Natural killer cell (primary cell): ENCODE measurements around the gene GULP1. TPM values are rescaled to one million over a fixed set of nuclear protein-coding genes. Genes with fewer than 3 reads are reported as not detected.

Experiments used
- ATAC-seq, 3 donors: fragments of 150-1000 bp in 2 of 3; fragments of 200-7000 bp in 1 of 3; cut with Tn5 transposase; 1 replicate in 1 of 3; 2 replicates in 2 of 3; pipeline ENCODE4 v1.10.0; 2021; ENCODE audit warnings: mild to moderate bottlenecking in 2 of 3, moderate library complexity in 2 of 3
- DNase-seq, 2 donors: peaks; one replicate each; pipeline versions ENCODE4 v3.0.0 to v3.0.0-alpha.2; 2013 to 2021; ENCODE audit warnings: mixed read lengths in 1 of 2
- H3K27ac ChIP-seq: one replicate; pipeline ENCODE4 v1.5.1; 2013; ENCODE audit warnings: mild to moderate bottlenecking, low read length
- H3K27me3 ChIP-seq: one replicate; pipeline ENCODE4 v1.6.1; 2013; ENCODE audit warnings: low read length; ENCODE audit not compliant: control insufficient read depth, insufficient read depth
- H3K36me3 ChIP-seq: one replicate; pipeline ENCODE4 v1.6.1; 2013; ENCODE audit warnings: low read length; ENCODE audit not compliant: control insufficient read depth, insufficient read depth
- H3K4me1 ChIP-seq: one replicate; pipeline ENCODE4 v1.6.1; 2013; ENCODE audit warnings: low read length; ENCODE audit not compliant: control insufficient read depth, insufficient read depth
- H3K4me3 ChIP-seq: one replicate; pipeline ENCODE4 v1.5.1; 2013; ENCODE audit warnings: low read length
- H3K9me3 ChIP-seq: one replicate; pipeline ENCODE4 v1.6.1; 2013; ENCODE audit warnings: low read length; ENCODE audit not compliant: control insufficient read depth, insufficient read depth
- H3K27ac Mint-ChIP-seq, 2 donors: one replicate each; pipeline ENCODE4 v1.8.0; 2022; ENCODE audit warnings: mild to moderate bottlenecking in 2 of 2, mixed read lengths in 2 of 2, moderate library complexity in 1 of 2
- H3K27me3 Mint-ChIP-seq, 2 donors: one replicate each; pipeline ENCODE4 v1.8.0; 2022; ENCODE audit warnings: low read depth in 2 of 2, mixed read lengths in 2 of 2
- H3K36me3 Mint-ChIP-seq: one replicate; pipeline ENCODE4 v1.8.0; 2022; ENCODE audit warnings: mixed read lengths
- H3K4me1 Mint-ChIP-seq, 2 donors: one replicate each; pipeline ENCODE4 v1.8.0; 2022; ENCODE audit warnings: mixed read lengths in 2 of 2
- H3K4me3 Mint-ChIP-seq: one replicate; pipeline ENCODE4 v1.8.0; 2022; ENCODE audit warnings: mild to moderate bottlenecking, moderate library complexity, mixed read lengths
- H3K9me3 Mint-ChIP-seq, 2 donors: one replicate each; pipeline ENCODE4 v1.8.0; 2022; ENCODE audit warnings: mixed read lengths in 2 of 2
- WGBS: methylation state at CpG from one replicate; pipeline ENCODE4 v1.1.7; 2013; ENCODE audit warnings: missing lambda C conversion rate; ENCODE audit not compliant: insufficient coverage; 5-methylcytosine and 5-hydroxymethylcytosine counted together
- intact Hi-C: fragments of 100-400 bp; cut with micrococcal nuclease; formaldehyde crosslinking; loops from one replicate; pipeline ENCODE4 v1.14.2; 2022
- total RNA-seq, 4 donors: library from RNA; stranded (reverse); fragments of 120-200 nt in 1 of 4; gene quantifications; one replicate each; pipeline versions ENCODE4 v1.2.3 to v1.2.4, GENCODE V29; 2013 to 2022
- TF ChIP-seq, protein P1 (sequence below): fragments of 200-600 bp; IDR thresholded peaks from one replicate; pipeline ENCODE4 v1.8.0; 2022; ENCODE audit warnings: antibody characterized with exemption

Gene GULP1
- total RNA-seq, 3 donors from 2014 or later (not counting 1 experiment from before 2014, with no cell fraction given) = not detected

DNA sequence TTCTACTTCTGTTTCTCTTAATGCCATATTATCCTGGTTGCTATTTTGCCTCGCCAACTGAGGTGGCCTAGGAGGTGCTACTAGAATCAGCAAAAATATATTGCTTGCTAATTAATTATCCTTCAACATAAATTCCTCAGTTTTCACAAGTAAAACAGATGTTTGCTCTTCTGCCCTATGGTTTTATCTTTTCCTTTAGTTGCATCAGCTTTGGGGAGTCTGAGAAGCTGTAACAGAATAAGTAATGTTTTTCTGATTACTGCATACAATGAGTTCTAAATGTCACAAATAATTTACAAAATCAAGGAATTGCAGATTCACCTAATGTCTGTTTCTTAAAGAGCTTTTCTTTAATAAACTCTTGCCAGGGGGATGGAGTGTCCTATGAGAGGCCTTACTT, 36.7 kb downstream of the GULP1 start:
- TF ChIP-seq, protein P1, sequence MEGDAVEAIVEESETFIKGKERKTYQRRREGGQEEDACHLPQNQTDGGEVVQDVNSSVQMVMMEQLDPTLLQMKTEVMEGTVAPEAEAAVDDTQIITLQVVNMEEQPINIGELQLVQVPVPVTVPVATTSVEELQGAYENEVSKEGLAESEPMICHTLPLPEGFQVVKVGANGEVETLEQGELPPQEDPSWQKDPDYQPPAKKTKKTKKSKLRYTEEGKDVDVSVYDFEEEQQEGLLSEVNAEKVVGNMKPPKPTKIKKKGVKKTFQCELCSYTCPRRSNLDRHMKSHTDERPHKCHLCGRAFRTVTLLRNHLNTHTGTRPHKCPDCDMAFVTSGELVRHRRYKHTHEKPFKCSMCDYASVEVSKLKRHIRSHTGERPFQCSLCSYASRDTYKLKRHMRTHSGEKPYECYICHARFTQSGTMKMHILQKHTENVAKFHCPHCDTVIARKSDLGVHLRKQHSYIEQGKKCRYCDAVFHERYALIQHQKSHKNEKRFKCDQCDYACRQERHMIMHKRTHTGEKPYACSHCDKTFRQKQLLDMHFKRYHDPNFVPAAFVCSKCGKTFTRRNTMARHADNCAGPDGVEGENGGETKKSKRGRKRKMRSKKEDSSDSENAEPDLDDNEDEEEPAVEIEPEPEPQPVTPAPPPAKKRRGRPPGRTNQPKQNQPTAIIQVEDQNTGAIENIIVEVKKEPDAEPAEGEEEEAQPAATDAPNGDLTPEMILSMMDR = no peak
- no peaks in the 10 kb centered on the region for H3K4me1 Mint-ChIP-seq
- H3K36me3 ChIP-seq = no peaks in the 10 kb centered on the region
- H3K36me3 Mint-ChIP-seq = no peaks in the 10 kb centered on the region
- H3K9me3 ChIP-seq = no peaks in the 10 kb centered on the region
- H3K4me3 ChIP-seq = no peak overlapping the region
- intact Hi-C loops = no loop called here
- no peak overlapping the region for H3K27ac Mint-ChIP-seq
- ATAC-seq (no peak), DNase-seq (no peak)
- no peak overlapping the region for H3K27ac ChIP-seq
- no peaks in the 10 kb centered on the region for H3K9me3 Mint-ChIP-seq
- 79% methylated on average over 1 of the region's 1 CpG for WGBS
- H3K27me3 Mint-ChIP-seq = no peaks in the 10 kb centered on the region
- H3K4me3 Mint-ChIP-seq = no peak overlapping the region
- H3K27me3 ChIP-seq = no peaks in the 10 kb centered on the region
- no peaks in the 10 kb centered on the region for H3K4me1 ChIP-seq

DNA sequence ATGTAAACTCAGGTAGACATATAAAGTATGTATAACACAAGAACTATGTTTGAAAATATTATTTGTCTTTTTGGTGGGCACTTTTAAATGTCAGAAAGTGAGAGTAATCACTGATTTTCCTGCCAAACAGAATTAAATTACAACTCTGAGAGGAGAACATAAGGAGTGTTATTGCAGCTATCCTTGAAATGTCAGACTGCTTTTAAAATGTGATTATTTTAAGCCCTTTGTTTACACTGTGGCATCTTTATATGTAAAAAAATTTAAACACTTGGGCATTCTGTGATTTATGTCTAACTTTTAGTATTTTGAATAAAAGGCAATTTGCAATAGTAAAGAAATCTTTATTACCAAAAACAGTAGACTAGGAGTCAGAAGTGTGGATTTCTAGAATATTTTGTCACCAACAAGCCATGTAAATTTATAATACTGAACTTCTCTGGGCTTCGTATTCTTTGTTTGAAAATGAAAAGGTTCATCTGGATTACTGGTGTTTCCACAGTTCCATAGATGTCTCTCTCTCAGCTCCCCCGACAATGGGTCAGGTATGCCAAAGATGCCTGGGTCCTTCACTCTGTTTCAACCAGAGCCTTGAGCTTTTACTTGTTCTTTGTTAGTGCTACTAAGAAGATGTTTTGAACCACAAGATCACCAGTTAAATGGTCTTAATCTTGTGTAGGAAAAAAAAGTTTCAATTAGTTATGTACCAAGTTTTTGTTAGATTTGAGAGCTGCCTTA, 38.8 kb downstream of the GULP1 start:
- no peaks in the 10 kb centered on the region for H3K36me3 ChIP-seq
- no peaks in the 10 kb centered on the region for H3K9me3 ChIP-seq
- H3K4me1 ChIP-seq = no peaks in the 10 kb centered on the region
- Mint-ChIP-seq H3K4me1 (no peaks in the 10 kb centered on the region), H3K9me3 (peaks cover 0 to 2% of the 10 kb centered on the region in 2 donors), H3K27ac (no peak overlapping the region), H3K36me3 (no peaks in the 10 kb centered on the region), H3K27me3 (no peaks in the 10 kb centered on the region), H3K4me3 (no peak overlapping the region)
- DNase-seq (no peak), ATAC-seq (no peak)
- 87% methylated on average over 2 of the region's 2 CpGs for WGBS
- H3K27ac ChIP-seq = no peak overlapping the region
- H3K4me3 ChIP-seq = no peak overlapping the region
- TF ChIP-seq, protein P1 = no peak
- intact Hi-C loops = no loop called here
- no peaks in the 10 kb centered on the region for H3K27me3 ChIP-seq

DNA sequence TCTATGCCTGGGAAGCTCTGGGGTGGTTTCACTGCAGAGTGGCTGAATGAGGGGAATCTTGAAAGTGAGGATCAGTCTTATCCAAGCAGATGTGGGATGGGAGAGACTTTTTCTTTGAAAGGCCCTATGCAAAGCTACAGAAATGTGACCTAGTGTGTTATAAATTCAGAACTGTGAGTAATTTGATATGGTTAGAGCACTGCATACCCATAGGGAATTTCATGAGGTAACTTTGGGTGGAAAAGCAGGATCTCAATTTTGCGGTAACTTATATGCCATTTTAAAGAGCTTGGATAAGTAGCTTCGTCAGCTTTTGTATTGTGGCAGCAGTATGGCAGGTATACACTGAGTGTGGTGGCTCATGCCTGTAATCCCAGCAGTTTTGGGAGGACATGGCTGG, 40.9 kb downstream of the GULP1 start:
- Histone ChIP-seq H3K36me3 (no peaks in the 10 kb centered on the region), H3K27ac (no peak overlapping the region), H3K9me3 (no peaks in the 10 kb centered on the region), H3K4me3 (no peak overlapping the region), H3K27me3 (no peaks in the 10 kb centered on the region), H3K4me1 (no peaks in the 10 kb centered on the region)
- ATAC-seq = no peak
- no peak for DNase-seq
- intact Hi-C loops = no loop called here
- no peak overlapping the region for H3K4me3 Mint-ChIP-seq
- no peak overlapping the region for H3K27ac Mint-ChIP-seq
- TF ChIP-seq, protein P1 = no peak
- H3K36me3 Mint-ChIP-seq = no peaks in the 10 kb centered on the region
- peaks cover 0 to 3% of the 10 kb centered on the region in 2 donors for H3K9me3 Mint-ChIP-seq
- no peaks in the 10 kb centered on the region for H3K27me3 Mint-ChIP-seq
- WGBS = 94% methylated on average over 2 of the region's 2 CpGs
- no peaks in the 10 kb centered on the region for H3K4me1 Mint-ChIP-seq
